MM.1S (cell line): Measurements from ENCODE around the gene HIPK2.

Experiments used
- DNase-seq: peaks from one replicate; pipeline ENCODE4 v3.0.0-alpha.2; 2015
- H2AFZ ChIP-seq: fragments of 300-600 bp; sonication (generic); 2 replicates; pipeline ENCODE4 v1.6.0; 2016; ENCODE audit warnings: antibody characterized with exemption, low read length
- H3F3A ChIP-seq: fragments of 300-600 bp; sonication (generic); 2 replicates; pipeline ENCODE4 v1.6.1; 2016; ENCODE audit warnings: mild to moderate bottlenecking, antibody characterized with exemption, low read length, moderate library complexity, mixed read lengths; ENCODE audit not compliant: insufficient read depth
- H3K27ac ChIP-seq: fragments of 300-600 bp; sonication (generic); 2 replicates; pipeline ENCODE4 v1.5.1; 2016; ENCODE audit warnings: mild to moderate bottlenecking, low read length
- H3K27me3 ChIP-seq: fragments of 300-600 bp; sonication (generic); replicated peaks from 2 replicates; pipeline ENCODE4 v1.6.0; 2016; ENCODE audit warnings: low read length; ENCODE audit not compliant: insufficient read depth
- H3K36me3 ChIP-seq: fragments of 300-600 bp; sonication (generic); replicated peaks from 2 replicates; pipeline ENCODE4 v1.6.1; 2016; ENCODE audit warnings: mild to moderate bottlenecking, low read length, mixed read lengths; ENCODE audit not compliant: insufficient read depth
- H3K4me1 ChIP-seq: fragments of 300-600 bp; sonication (generic); 2 replicates; pipeline ENCODE4 v1.6.1; 2016; ENCODE audit warnings: low read length, mixed read lengths
- H3K4me2 ChIP-seq: fragments of 300-600 bp; sonication (generic); 2 replicates; pipeline ENCODE4 v1.6.0; 2016; ENCODE audit warnings: low read depth, low read length
- H3K4me3 ChIP-seq: fragments of 300-600 bp; sonication (generic); 2 replicates; pipeline ENCODE4 v1.5.1; 2016; ENCODE audit warnings: low read length, mixed read lengths
- H3K79me2 ChIP-seq: fragments of 300-600 bp; sonication (generic); 2 replicates; pipeline ENCODE4 v1.6.1; 2016; ENCODE audit warnings: mixed run types, low read length, mixed read lengths
- H3K9ac ChIP-seq: fragments of 300-600 bp; sonication (generic); 2 replicates; pipeline ENCODE4 v1.6.1; 2016; ENCODE audit warnings: low read length, mixed read lengths
- H3K9me2 ChIP-seq: fragments of 300-600 bp; sonication (generic); replicated peaks from 2 replicates; pipeline ENCODE4 v1.6.1; 2016; ENCODE audit warnings: mild to moderate bottlenecking, low read length, mixed read lengths; ENCODE audit not compliant: insufficient read depth
- H3K9me3 ChIP-seq: fragments of 300-600 bp; sonication (generic); replicated peaks from 2 replicates; pipeline ENCODE4 v1.6.1; 2016; ENCODE audit warnings: mild to moderate bottlenecking, low read length, mixed read lengths; ENCODE audit not compliant: insufficient read depth
- H4K20me1 ChIP-seq: fragments of 300-600 bp; sonication (generic); 2 replicates; pipeline ENCODE4 v1.6.1; 2016; ENCODE audit warnings: mild to moderate bottlenecking, low read length, moderate library complexity, mixed read lengths; ENCODE audit not compliant: insufficient read depth
- CTCF ChIP-seq: fragments of 300-600 bp; sonication (generic); IDR thresholded peaks from 2 replicates; pipeline ENCODE4 v1.5.1; 2016; ENCODE audit warnings: antibody characterized with exemption, low read length, mixed read lengths
- EZH2 ChIP-seq: fragments of 300-600 bp; sonication (generic); optimal IDR thresholded peaks from 2 replicates; pipeline ENCODE3; 2017; ENCODE audit warnings: low read depth, mild to moderate bottlenecking, antibody characterized with exemption, low read length, mixed read lengths
- EZH2phosphoT487 ChIP-seq: fragments of 300-600 bp; sonication (generic); IDR thresholded peaks from 2 replicates; pipeline ENCODE4 v1.6.1; 2018; ENCODE audit warnings: antibody characterized with exemption, low read length

The HIPK2 gene

GRCh38 chr7:139574618-139575337 is 203.0 kb downstream of the HIPK2 start:
- no peak for DNase-seq
- H3K36me3 ChIP-seq: no peaks in the 10 kb centered on the region
- no peaks in the 10 kb centered on the region for H3F3A ChIP-seq
- no peak overlapping the region for H3K27ac ChIP-seq
- no peak for TF ChIP-seq EZH2phosphoT487
- no peak for TF ChIP-seq EZH2
- TF ChIP-seq CTCF: no peak
- no peaks in the 10 kb centered on the region for H3K9me2 ChIP-seq
- no peaks in the 10 kb centered on the region for H3K27me3 ChIP-seq
- no peak overlapping the region for H3K4me2 ChIP-seq
- no peaks in the 10 kb centered on the region for H4K20me1 ChIP-seq
- no peaks in the 10 kb centered on the region for H3K79me2 ChIP-seq
- no peak overlapping the region for H3K4me3 ChIP-seq
- no peak overlapping the region for H3K9ac ChIP-seq
- H3K9me3 ChIP-seq: no peaks in the 10 kb centered on the region
- no peak overlapping the region for H2AFZ ChIP-seq
- no peaks in the 10 kb centered on the region for H3K4me1 ChIP-seq

GRCh38 chr7:139573871-139574270 is 203.9 kb downstream of the HIPK2 start:
- H3K27me3 ChIP-seq: no peaks in the 10 kb centered on the region
- no peak overlapping the region for H3K4me2 ChIP-seq
- no peaks in the 10 kb centered on the region for H4K20me1 ChIP-seq
- no peaks in the 10 kb centered on the region for H3K79me2 ChIP-seq
- H3K4me1 ChIP-seq: no peaks in the 10 kb centered on the region
- no peaks in the 10 kb centered on the region for H3K9me3 ChIP-seq
- H3F3A ChIP-seq: no peaks in the 10 kb centered on the region
- H3K4me3 ChIP-seq: no peak overlapping the region
- H3K36me3 ChIP-seq: no peaks in the 10 kb centered on the region
- no peak for DNase-seq
- H3K27ac ChIP-seq: no peak overlapping the region
- H3K9ac ChIP-seq: no peak overlapping the region
- no peak for TF ChIP-seq CTCF
- TF ChIP-seq EZH2phosphoT487: no peak
- no peak for TF ChIP-seq EZH2
- no peak overlapping the region for H2AFZ ChIP-seq
- H3K9me2 ChIP-seq: no peaks in the 10 kb centered on the region

- no peak for DNase-seq
- Histone ChIP-seq H3K4me1 (no peaks in the 10 kb centered on the region), H3F3A (no peaks in the 10 kb centered on the region), H3K27me3 (no peaks in the 10 kb centered on the region), H3K9ac (no peak overlapping the region), H3K4me2 (no peak overlapping the region), H3K27ac (no peak overlapping the region), H3K79me2 (no peaks in the 10 kb centered on the region), H3K4me3 (no peak overlapping the region), H3K9me3 (no peaks in the 10 kb centered on the region), H3K9me2 (no peaks in the 10 kb centered on the region), H4K20me1 (no peaks in the 10 kb centered on the region), H2AFZ (no peak overlapping the region), H3K36me3 (no peaks in the 10 kb centered on the region)
- TF ChIP-seq EZH2 (no peak), EZH2phosphoT487 (no peak), CTCF (no peak)
These were observed 205.0 kb downstream of the HIPK2 start for GRCh38 chr7:139572704-139573385.
